GM18909 (cell line): ENCODE measurements around the gene EDN2.

Experiments used
- ATAC-seq: cut with Tn5 transposase; IDR thresholded peaks from one replicate; pipeline ENCODE4 v1.9.1; 2021; ENCODE audit warnings: mild to moderate bottlenecking; ENCODE audit not compliant: unreplicated experiment, poor library complexity

EDN2 gene

DNA sequence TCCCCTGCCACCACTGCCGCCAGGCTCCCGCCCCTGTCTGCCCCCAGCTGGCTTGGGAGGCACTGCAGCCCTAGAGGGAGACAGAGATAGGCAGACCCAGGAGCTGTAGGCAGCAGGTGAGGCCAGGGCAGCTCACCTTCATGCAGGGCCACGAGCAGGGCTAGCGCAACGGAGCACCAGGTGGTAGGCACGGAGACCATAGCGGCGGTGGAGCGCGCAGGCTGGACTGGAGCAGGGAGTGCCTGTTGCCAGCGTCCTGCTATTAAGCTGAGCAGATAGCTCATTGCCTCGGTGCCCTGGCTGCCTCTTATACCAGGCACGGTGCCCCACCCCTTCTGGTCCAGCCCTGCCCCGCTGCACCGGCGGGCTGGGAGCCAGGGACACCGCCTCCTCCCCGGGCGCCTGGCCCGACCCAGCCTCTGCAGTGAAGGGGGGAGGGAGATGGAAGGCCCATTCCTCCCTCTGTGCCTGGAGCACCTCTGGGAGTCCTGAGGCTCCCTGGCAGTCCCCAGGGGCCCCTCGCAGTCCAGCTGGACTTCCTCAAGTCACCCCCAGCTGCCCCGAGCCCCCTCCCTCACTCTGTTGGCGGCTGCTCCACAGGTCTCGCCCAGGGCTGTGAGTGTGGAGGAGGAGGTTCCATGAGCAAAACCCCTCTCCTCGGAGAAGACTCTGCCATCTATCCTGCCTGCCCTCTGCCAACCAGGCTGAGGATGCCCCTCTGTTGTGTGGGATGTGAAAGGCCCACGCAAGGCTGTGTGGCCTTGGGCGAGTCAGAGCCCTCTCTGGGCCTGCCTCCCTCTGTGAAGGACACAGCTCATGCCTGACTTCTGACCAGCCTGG is at the start of gene EDN2:
Gene EDN2 (minus strand): TSS at position 282 of the 840 bp plus-strand sequence. CDS start 82 bp downstream, at position 200.
- ATAC-seq, result no peak

DNA sequence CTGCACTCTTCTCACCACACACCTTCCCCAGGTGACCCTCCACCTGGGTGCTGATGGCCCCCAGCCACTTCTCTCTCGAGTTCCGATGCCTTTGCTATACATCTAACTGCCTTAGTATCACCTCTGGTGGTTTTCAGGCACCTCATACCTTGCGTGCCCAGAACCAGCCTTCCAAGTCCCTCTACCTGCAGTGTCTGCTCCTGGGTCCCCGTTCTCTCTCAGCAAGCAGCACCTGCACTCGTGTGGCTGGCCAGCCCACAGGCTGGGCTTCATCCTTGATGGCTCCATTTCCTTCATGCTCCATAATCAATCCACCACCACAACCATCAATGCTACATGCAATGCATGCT is 49.2 kb upstream of the EDN2 start:
- ATAC-seq, result no peak

DNA sequence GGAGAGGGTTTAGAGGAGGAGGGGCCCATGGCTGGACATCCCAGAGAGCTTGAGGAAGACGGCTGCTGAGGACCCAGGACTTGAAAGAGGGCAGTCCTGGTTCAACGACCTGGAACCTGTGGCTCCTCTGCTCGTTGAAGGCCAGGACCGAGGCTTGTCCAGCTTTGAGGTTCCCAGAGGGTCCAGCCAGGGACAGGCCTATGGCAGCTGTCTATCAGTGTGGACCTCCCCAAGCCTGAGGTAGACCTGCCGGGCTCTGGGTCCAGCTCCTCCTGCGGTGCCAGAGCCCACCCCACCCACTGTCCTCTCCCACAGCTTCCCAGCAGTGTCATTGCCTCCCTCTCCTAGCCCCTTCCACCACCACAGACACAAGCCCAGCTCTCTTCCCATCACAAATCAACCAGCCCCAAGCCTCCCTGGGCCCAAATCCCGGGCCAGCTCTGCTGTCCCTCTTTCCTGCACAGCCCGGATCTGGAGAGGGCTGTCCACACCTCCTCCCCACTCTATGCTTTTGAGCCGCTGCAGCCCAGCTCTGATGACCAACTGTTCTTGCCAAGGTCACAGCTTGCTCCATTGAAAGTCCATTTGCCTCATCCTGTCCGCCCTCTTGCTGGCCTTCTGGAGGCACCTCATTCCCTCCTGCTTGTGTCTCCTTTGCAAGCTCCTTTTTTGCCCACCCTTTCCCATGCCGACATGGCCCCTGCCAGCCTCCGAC is 48.7 kb upstream of the EDN2 start:
- ATAC-seq, result no peak

DNA sequence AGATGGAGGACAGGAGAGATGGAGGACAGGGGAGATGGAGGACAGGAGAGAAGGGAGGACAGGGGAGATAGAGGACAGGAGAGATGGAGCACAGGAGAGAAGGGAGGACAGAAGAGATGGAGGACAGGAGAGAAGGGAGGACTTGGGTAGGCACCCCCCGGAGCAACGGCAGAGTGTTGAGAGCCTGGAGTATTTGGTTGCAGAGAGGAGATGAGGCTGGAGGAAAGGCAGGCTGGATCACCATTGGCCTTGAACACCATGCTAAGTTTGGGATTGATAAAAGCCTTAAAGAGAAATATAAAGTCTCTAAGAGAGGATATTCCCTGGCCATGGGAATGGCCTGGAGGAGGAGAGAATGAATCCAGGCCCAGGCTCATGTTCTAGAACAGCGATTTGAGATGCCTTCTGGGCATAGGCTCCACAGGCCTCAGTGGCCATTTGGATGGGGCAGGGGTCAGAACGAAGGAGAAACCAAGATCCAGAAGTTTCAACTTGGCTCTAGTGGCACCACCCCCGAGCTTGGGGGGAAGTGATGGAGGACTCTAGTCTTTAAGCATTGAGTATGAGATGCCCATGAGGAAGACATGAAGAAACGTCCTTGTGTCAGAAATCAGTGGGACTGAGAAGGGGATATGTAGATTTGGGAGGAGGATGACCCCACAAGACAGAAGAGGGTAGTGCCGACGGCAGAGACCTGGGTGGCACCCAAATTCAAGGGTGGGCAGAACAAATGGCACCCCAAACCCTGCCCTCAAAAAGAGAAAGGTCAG is 47.9 kb upstream of the EDN2 start:
- no peak for ATAC-seq

DNA sequence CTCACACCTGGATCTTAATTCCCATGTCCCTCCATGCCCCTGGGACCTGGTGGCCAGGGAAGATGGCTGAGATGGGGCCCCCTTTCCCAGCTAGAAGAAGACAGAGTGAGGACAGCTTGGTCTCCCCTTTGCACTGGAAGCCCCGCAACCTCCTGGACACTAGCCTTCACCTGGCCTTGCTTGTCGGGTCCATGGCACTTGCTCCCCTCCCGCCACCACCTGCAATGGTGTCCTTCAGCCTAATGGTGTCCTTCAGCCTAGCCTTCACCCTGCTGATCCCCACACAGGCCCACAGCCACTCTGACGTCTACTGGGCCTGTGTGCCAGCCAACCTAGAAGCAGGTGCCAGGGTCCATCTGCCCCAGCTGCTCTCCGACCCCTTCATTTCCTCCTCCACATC is 45.9 kb upstream of the EDN2 start:
- no peak for ATAC-seq

DNA sequence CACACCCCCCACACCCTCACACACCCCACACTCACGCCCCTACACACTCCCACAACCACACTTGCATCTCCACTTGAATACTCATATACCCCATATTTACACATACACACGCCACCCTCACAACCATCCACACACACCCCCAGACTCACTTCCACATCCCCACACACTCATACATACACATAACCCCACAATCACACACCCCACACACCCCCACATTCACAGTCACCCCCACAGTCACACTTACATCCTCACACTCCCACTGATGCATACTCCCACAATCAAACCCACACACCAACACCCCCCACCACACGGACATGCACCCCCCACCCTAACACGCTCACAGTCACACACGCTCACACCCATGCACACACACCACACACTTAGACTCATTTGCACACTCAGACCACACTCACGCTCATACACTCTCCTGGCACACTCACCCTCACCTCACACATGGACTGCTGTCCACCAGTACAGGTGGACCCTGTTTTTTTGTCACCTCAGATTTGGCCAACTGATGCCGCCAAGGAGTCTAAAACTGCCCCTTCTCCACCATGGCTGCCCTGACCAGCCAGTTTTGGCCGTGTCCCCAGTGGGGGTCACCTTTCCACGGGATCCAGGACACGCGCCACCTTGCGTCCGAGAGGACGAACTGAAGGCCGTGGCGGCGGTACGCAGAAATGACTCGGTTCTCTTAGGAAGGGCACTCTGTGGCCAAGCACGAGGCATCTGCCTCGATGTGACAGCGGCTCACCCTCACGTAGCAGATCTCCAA is 45.3 kb upstream of the EDN2 start:
- ATAC-seq, result no peak

DNA sequence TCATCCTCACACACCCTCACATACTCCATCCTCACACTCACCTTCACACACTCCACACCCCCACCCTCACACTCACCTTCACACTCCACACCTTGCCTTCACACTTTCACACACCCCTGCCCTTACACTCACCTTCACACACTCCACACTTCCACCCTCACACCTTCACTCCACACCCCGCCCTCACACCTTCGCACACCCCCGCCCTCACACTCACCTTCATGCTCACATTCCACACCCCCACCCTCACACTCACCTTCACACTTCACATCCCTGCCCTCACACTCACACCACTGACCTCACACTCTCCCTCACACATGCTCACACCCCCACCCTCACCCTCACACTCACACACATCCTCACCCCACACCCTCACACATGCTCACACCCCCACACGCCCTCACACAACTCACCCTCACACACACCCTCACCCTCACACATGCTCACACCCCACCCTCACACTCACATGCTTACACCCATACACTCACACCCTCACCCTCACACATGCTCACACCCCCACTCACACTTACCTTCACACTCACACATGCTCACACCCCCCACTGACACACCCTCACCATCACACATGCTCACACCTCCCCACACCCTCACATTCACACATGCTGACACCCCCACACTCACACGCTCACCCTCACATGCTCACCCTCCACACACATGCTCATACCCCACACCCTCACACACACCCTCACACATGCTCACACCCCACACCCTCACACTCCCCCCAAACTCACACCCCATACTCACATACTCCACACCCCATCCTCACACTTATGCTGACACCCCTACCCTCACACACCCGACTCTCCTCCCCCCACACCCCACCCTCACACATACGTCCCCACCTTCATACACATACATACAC is 44.5 kb upstream of the EDN2 start:
- no peak for ATAC-seq

DNA sequence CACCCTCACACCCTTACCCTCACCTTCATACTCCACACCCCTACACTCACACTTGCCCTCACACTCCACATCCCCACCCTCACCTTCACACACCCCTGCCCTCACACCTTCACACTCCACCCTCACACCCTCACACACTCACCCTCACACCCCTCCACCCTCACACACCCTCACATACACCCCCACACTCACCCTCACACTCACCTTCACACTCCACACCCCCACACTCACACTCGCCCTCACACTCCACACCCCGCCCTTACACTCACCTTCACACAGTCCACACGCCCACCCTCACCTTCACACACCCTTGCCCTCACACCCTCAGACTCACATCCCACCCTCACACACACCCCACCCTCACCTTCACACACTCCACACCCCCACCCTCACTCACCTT is 43.6 kb upstream of the EDN2 start:
- no peak for ATAC-seq

DNA sequence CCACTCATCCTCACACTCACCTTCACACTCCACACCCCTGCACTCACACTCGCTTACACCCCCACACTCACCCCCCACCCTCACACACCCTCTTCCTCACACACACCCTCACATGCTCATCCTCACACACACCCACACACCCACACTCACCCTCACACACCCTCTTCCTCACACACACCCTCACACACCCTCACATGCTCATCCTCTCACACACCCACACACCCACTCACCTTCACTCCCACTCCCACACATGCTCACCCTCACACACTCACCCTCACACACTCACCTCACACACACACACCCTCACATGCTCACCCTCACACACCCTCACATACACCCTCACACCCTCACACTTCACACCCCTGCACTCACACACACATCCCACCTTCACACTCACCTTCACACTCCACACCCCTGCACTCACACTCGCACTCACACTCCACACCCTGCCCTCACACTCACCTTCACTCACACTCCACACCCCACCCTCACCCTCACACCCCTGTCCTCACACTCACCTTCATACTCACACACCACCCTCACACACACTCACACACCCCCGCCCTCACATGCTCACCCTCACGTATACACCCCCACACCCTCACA is 42.6 kb upstream of the EDN2 start:
- ATAC-seq, result no peak

DNA sequence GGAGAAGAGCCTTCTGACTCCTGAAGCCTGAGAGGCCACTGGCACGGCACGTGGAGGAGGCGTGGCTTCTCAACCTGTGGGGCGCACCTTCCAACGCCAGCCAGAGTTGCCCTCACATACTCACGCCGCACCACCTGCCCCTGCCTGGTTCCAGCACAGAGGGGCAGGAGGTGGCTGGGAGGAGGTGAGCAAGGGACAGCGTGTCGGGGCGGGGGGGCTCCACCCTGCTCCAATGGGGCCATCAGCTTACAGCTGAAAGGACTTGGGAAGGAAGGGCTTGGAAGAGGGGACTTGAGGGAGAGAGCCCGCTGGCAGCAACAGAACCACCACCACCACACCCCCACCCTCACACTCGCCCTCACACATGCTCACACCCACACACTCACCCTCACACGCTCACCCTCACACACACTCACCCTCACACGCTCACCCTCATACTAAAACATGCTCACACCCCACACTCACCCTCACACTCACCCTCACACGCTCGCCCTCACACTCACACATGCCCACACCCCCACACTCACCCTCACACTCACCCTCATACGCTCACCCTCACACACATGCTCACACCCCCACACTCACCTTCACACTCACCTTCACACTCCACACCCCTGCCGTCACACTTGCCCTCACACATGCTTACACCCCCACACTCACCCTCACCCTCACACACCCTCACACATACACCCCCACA is 41.6 kb upstream of the EDN2 start:
- no peak for ATAC-seq

DNA sequence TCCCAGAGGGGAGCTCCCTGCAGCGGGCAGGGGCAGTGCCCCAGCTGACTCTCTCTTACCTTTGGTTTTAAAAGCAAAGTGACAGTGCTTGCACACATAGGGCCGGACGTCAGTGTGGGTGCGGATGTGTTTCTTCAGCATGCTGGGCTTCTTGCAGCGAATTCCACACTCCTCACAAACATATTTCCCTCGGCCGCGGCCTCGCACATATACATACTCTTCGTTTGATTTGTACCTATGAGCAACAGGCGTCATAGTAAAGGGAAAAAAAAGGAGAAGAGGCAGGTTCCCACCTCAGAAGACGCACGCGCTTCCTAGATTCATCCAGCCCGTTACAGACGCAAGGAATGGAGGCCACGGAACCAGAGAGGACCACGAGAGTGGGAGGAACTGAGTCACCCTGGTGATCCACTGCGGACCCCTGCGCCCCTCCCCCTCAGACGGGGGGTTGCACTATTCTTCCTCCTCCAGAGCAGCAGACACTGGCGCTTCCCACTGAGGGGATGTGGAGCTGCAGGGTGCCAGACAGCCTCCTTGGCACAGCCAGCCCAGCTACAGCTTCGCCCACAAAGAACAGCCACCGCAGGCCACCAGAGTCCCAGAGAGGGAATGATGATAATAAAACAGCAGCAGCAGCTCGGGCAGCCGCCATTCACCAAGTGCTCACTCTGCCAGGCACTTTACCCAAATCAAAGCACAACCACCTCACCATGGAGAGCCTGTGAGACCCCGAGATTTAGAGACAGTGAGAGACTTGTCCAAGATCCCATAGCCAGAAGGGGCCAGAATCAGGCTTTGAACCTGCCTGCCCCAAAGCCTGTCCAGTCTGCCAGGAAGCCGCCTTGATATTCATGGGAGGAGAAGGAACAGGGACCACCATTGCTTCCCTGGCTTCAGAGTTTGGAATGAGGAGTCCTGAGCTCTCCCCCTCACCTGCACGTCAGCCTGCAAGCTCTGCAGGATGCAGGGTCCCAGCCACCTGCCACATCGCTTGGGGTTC is 40.5 kb upstream of the EDN2 start:
- no peak for ATAC-seq

DNA sequence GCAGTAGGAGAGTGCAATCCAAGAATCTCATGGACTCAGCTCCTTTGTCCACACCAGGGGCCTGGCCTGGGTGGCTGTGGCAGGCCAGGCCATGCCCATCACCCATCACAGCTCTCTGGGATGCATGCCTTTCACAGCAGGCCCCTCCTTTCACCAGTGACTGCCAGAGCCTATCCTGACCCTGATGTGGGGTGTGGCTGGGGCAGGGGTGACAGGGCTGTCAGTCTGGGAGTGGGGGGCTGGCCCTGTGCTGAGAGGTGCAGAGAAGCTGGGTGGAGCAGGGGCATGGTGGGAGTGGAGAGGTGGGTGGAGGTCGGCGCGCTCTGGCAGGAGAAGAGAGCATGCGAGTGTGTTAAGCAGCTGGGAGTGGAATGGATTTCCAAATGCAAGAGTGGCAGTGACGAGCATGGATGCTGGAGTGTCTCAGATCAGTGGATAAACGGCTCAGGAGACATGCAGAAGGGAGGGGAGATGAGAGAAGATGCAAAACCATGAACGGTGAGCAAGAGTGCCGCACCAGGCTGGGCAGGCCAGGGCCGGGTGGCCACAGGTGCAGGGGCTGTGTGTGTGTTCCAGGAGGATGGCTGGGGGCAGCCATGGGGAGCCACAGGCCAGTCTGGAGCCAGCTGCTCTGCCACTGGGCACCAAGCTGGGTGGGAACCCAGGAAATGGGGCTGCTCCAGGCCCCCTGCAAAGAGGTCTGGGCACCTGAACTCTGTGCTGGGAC is 39.6 kb upstream of the EDN2 start:
- ATAC-seq, result no peak

DNA sequence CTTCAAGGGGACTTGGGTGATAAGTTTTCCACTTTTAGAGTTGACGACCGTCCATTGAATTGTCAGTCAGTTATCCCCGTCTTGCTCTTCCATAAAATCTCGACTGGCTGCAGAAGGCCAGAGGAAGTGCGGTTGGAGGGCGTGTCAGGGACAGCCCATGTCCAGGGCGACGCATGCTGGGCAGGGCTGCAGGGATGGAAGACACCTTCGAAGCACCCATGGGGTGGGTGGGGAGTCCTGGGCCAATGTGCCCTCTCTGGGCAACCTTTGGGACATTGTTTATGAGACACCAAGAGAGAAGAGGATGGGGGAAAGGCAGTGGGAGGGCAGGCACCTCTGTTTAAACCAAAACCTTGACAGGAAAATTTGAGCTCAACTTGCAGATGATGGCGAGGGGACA is 38.6 kb upstream of the EDN2 start:
- ATAC-seq, result no peak

DNA sequence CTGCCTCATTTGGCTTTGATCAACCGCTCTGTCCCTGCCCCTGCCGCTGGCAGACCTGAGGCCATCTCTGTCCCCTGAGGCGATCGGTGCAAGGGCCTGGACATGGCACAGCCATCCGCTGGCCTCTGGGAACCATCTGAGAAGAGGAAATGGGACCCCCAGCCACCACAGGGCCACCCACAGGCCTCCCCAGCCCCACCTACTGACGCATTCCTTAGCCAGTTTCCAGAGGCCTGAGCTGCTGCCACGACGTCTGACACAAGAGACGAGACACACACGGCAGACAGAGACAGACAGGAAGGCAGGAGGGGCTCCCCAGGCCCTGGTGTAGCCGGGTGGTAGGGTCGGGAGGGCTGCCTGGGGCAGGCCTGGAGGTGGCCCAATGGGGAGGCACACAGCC is 37.3 kb upstream of the EDN2 start:
- ATAC-seq, result no peak

DNA sequence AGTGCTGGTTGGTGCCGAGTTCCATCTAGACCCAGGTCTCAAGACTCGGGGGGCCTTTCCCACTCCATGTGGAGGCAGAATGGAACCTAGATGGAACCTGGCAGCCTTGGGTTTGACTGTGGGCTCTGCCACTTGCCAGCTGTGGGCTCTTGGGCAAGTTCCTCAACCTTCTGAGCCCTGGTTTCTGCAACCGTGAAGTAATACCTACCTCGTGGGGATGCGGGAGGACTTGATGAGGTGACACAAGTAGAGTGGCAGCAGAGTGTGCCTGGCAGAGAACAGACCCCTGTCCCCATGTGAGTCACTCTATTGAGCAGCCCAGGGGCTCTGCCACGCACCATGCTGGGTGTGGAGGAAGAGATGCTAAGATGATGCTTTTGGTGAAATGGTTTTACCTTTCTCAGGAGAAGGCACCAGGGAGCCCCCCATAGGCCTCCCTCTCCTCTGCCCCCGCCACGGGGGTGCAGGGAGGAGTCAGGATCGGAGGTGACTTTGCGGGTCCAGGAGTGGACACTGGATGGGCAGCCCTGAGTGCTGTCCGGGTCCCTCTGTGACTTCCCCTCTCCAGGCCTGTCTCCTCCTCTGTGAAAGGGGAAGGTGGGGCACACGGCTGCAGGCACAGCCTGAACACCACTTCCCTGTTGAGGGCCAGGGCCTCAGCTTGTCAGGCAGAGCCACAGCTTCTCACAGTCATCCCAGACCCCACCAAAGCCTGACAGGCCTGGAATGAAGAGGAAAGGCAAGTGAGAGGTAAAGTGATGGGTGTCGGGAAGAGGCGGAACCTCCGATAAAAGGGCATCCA is 36.7 kb upstream of the EDN2 start:
- ATAC-seq, result no peak

DNA sequence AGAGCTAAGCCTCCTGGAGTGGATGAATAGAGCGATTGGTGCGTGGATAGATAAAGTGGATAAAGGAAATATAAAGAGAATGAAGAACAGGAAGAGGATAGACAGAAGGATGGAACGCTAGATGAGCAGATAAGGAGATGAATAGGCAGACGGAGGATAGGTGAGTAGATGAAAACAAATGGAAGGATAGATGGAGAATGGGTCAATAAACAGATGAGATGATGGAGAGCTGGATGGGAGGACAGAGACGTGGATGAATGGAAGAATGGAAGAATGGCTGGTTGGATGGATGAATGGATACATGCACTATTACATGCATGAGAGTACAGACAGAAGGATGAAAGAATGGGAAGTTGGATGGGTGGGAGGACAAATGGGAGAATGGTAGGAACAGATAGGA is 35.2 kb upstream of the EDN2 start:
- no peak for ATAC-seq
